Measurements from ENCODE around the gene DNAH8.

Gene DNAH8

GRCh38 chr6:39073471-39074355 is 358.6 kb downstream of the DNAH8 start:
- no peak for DNase-seq (ENCODE audit: low spot score)

GRCh38 chr6:39074486-39074885 is 359.4 kb downstream of the DNAH8 start:
- no peak for DNase-seq (ENCODE audit: low spot score)

- no peak for DNase-seq (ENCODE audit: low spot score)
Measured at GRCh38 chr6:39075010-39075686, 360.0 kb downstream of the DNAH8 start.

GRCh38 chr6:39075807-39076622 is 360.9 kb downstream of the DNAH8 start:
- no peak for DNase-seq (ENCODE audit: low spot score)

GRCh38 chr6:39076623-39077535 is 361.8 kb downstream of the DNAH8 start:
- DNase-seq (ENCODE audit: low spot score) = no peak

- no peak for DNase-seq (ENCODE audit: low spot score)
Measured at GRCh38 chr6:39077882-39078594, 362.9 kb downstream of the DNAH8 start.

GRCh38 chr6:39078695-39079094 is 363.6 kb downstream of the DNAH8 start:
- no peak for DNase-seq (ENCODE audit: low spot score)

- no peak for DNase-seq (ENCODE audit: low spot score)
Measured at GRCh38 chr6:39079197-39080125, 364.4 kb downstream of the DNAH8 start.
